Mesenchymal stem cell (in vitro differentiated cells and primary cell): ENCODE data around the gene C2orf81.

Experiments
- DNase-seq: peaks from one replicate; pipeline ENCODE4 v3.0.0-alpha.2; 2013
- H2AFZ ChIP-seq: one replicate; pipeline ENCODE4 v1.6.1; 2013; ENCODE audit warnings: low read depth, mild to moderate bottlenecking, control low read depth, inconsistent platforms, low read length, moderate library complexity
- H2AK5ac ChIP-seq: 2 replicates; pipeline ENCODE4 v1.6.1; 2013; ENCODE audit warnings: low read length, moderate library complexity, mild to moderate bottlenecking, inconsistent platforms; ENCODE audit not compliant: severe bottlenecking
- H2BK120ac ChIP-seq: one replicate; pipeline ENCODE4 v1.6.1; 2013; ENCODE audit warnings: low read depth, mild to moderate bottlenecking, inconsistent platforms, low read length, moderate library complexity
- H2BK12ac ChIP-seq, 2 experiments: one replicate each; pipeline ENCODE4 v1.6.1; 2013; ENCODE audit warnings: inconsistent platforms in 2 of 2, low read length in 2 of 2, mild to moderate bottlenecking in 2 of 2, moderate library complexity in 2 of 2, control low read depth in 1 of 2
- H2BK15ac ChIP-seq: one replicate; pipeline ENCODE4 v1.6.1; 2013; ENCODE audit warnings: mild to moderate bottlenecking, low read depth, inconsistent platforms; ENCODE audit not compliant: poor library complexity, severe bottlenecking
- H2BK5ac ChIP-seq: 2 replicates; pipeline ENCODE4 v1.6.1; 2013; ENCODE audit warnings: low read depth, mild to moderate bottlenecking, low read length, control low read depth, inconsistent platforms; ENCODE audit not compliant: poor library complexity, severe bottlenecking
- H3K14ac ChIP-seq, 2 experiments: one replicate each; pipeline ENCODE4 v1.6.1; 2013; ENCODE audit warnings: inconsistent platforms in 2 of 2, low read length in 2 of 2, control low read depth in 1 of 2, mild to moderate bottlenecking in 1 of 2, moderate library complexity in 1 of 2
- H3K18ac ChIP-seq, 2 experiments: one replicate each; pipeline ENCODE4 v1.6.1; 2013; ENCODE audit warnings: inconsistent platforms in 2 of 2, low read length in 2 of 2, control low read depth in 1 of 2, low read depth in 1 of 2, mild to moderate bottlenecking in 1 of 2
- H3K23ac ChIP-seq, 2 experiments: one replicate each; pipeline ENCODE4 v1.6.1; 2013; ENCODE audit warnings: inconsistent platforms in 2 of 2, low read length in 2 of 2, mild to moderate bottlenecking in 2 of 2, moderate library complexity in 2 of 2, control low read depth in 1 of 2
- H3K27ac ChIP-seq: 2 replicates; pipeline ENCODE4 v1.5.1; 2013; ENCODE audit warnings: mild to moderate bottlenecking, moderate library complexity, low read length, control low read depth, inconsistent platforms; ENCODE audit not compliant: poor library complexity, severe bottlenecking
- H3K27me3 ChIP-seq, 2 experiments: 2 replicates each; pipeline versions ENCODE4 v1.6.1 to v1.7.0; 2013; ENCODE audit warnings: low read length in 2 of 2, mild to moderate bottlenecking in 2 of 2, moderate library complexity in 2 of 2, control low read depth in 1 of 2, inconsistent platforms in 1 of 2; ENCODE audit not compliant: control insufficient read depth in 1 of 2, insufficient read depth in 1 of 2
- H3K36me3 ChIP-seq, 2 experiments: 2 replicates each; pipeline versions ENCODE4 v1.6.1 to v1.7.0; 2013; ENCODE audit warnings: low read length in 2 of 2, control low read depth in 1 of 2, inconsistent platforms in 1 of 2, low read depth in 1 of 2, mild to moderate bottlenecking in 1 of 2; ENCODE audit not compliant: insufficient read depth in 2 of 2, control insufficient read depth in 1 of 2
- H3K4ac ChIP-seq, 2 experiments: one replicate each; pipeline ENCODE4 v1.6.1; 2013; ENCODE audit warnings: inconsistent platforms in 2 of 2, low read length in 2 of 2, mild to moderate bottlenecking in 2 of 2, moderate library complexity in 2 of 2, control low read depth in 1 of 2, low read depth in 1 of 2
- H3K4me1 ChIP-seq: 2 replicates; pipeline ENCODE4 v1.6.1; 2013; ENCODE audit warnings: low read depth, low read length, control low read depth; ENCODE audit not compliant: control insufficient read depth, insufficient read depth
- H3K4me2 ChIP-seq: 2 replicates; pipeline ENCODE4 v1.6.1; 2013; ENCODE audit warnings: low read length, mild to moderate bottlenecking, inconsistent platforms; ENCODE audit not compliant: poor library complexity, severe bottlenecking
- H3K4me3 ChIP-seq, 2 experiments: 2 replicates each; pipeline versions ENCODE4 v1.5.1 to v1.7.0; 2013; ENCODE audit warnings: low read length in 2 of 2, mild to moderate bottlenecking in 2 of 2, control low read depth in 1 of 2, low read depth in 1 of 2; ENCODE audit not compliant: insufficient read depth in 1 of 2
- H3K79me1 ChIP-seq: replicated peaks from 2 replicates; pipeline ENCODE4 v1.6.1; 2013; ENCODE audit warnings: mild to moderate bottlenecking, control low read depth, low read length, inconsistent platforms; ENCODE audit not compliant: poor library complexity, severe bottlenecking
- H3K9ac ChIP-seq: 2 replicates; pipeline ENCODE4 v1.7.0; 2013; ENCODE audit warnings: mild to moderate bottlenecking, low read length, moderate library complexity
- H3K9me3 ChIP-seq: 2 replicates; pipeline ENCODE4 v1.7.0; 2013; ENCODE audit warnings: mild to moderate bottlenecking, low read length; ENCODE audit not compliant: control insufficient read depth
- H4K8ac ChIP-seq: one replicate; pipeline ENCODE4 v1.6.1; 2013; ENCODE audit warnings: inconsistent platforms, mild to moderate bottlenecking, low read length, moderate library complexity
- H4K91ac ChIP-seq: one replicate; pipeline ENCODE4 v1.6.1; 2013; ENCODE audit warnings: mild to moderate bottlenecking, low read length, inconsistent platforms
- WGBS: methylation state at CpG from one replicate; pipeline ENCODE4 v1.1.7; 2013; ENCODE audit warnings: mixed read lengths; 5-methylcytosine and 5-hydroxymethylcytosine counted together

Gene C2orf81

GRCh38 chr2:74414441-74414840 lies 7.0 kb downstream of the C2orf81 start:
- 84% methylated on average over 19 of the region's 19 CpGs for WGBS
- Histone ChIP-seq H3K4me3 (peak overlapping the region in 1 of 2 experiments; percentile 83), H3K9me3 (no peaks in the 10 kb centered on the region)

GRCh38 chr2:74413001-74413698 lies 8.3 kb downstream of the C2orf81 start:
- WGBS, result 85% methylated on average over 8 of the region's 8 CpGs
- H3K14ac ChIP-seq, result no peak overlapping the region

More at GRCh38 chr2:74414441-74414840, 7.0 kb downstream of the C2orf81 start:
- no peaks in the 10 kb centered on the region for H3K27me3 ChIP-seq
- H2AK5ac ChIP-seq, result no peak overlapping the region
- H3K4me1 ChIP-seq, result peaks cover 2% of the 10 kb centered on the region
- H4K91ac ChIP-seq, result no peak overlapping the region
- peaks cover 0 to 4% of the 10 kb centered on the region in 2 experiments for H3K36me3 ChIP-seq
- no peak overlapping the region for H3K27ac ChIP-seq
- no peak overlapping the region for H2BK120ac ChIP-seq
- peak overlapping the region; percentile 90 for H3K9ac ChIP-seq
- H3K23ac ChIP-seq, result no peak overlapping the region
- no peaks in the 10 kb centered on the region for H3K79me1 ChIP-seq
- no peak for DNase-seq
- no peak overlapping the region for H2BK12ac ChIP-seq
- H3K4ac ChIP-seq, result no peak overlapping the region
- H4K8ac ChIP-seq, result no peak overlapping the region
- H3K18ac ChIP-seq, result no peak overlapping the region
- no peak overlapping the region for H2BK15ac ChIP-seq
- no peak overlapping the region for H2AFZ ChIP-seq
- H3K4me2 ChIP-seq, result no peak overlapping the region
- H2BK5ac ChIP-seq, result no peak overlapping the region
- no peak overlapping the region for H3K14ac ChIP-seq

GRCh38 chr2:74407682-74408081 lies 13.7 kb downstream of the C2orf81 start:
- Histone ChIP-seq H3K4me3 (no peak overlapping the region), H2AFZ (no peak overlapping the region), H2BK120ac (no peak overlapping the region), H3K14ac (no peak overlapping the region), H3K79me1 (no peaks in the 10 kb centered on the region), H2BK5ac (no peak overlapping the region), H3K18ac (no peak overlapping the region), H2AK5ac (no peak overlapping the region), H3K23ac (no peak overlapping the region), H3K9ac (no peak overlapping the region), H4K8ac (no peak overlapping the region), H3K4me1 (peaks cover 2% of the 10 kb centered on the region), H2BK15ac (no peak overlapping the region), H3K27me3 (no peaks in the 10 kb centered on the region), H3K36me3 (no peaks in the 10 kb centered on the region), H3K4me2 (no peak overlapping the region), H2BK12ac (no peak overlapping the region), H3K9me3 (no peaks in the 10 kb centered on the region), H3K4ac (no peak overlapping the region), H4K91ac (no peak overlapping the region), H3K27ac (no peak overlapping the region)
- WGBS, result 67% methylated on average over 4 of the region's 5 CpGs
- DNase-seq, result no peak

More at GRCh38 chr2:74413001-74413698, 8.3 kb downstream of the C2orf81 start:
- H2BK5ac ChIP-seq, result no peak overlapping the region
- H3K4me2 ChIP-seq, result no peak overlapping the region
- no peak overlapping the region for H3K9ac ChIP-seq
- H3K36me3 ChIP-seq, result peaks cover 0 to 4% of the 10 kb centered on the region in 2 experiments
- H3K27ac ChIP-seq, result no peak overlapping the region
- H3K9me3 ChIP-seq, result no peaks in the 10 kb centered on the region
- no peak overlapping the region for H3K23ac ChIP-seq
- H2AK5ac ChIP-seq, result no peak overlapping the region
- no peaks in the 10 kb centered on the region for H3K79me1 ChIP-seq
- no peaks in the 10 kb centered on the region for H3K27me3 ChIP-seq
- H2AFZ ChIP-seq, result no peak overlapping the region
- no peak overlapping the region for H4K8ac ChIP-seq
- peak overlapping the region; percentile 5 for H4K91ac ChIP-seq
- H3K18ac ChIP-seq, result no peak overlapping the region
- H2BK120ac ChIP-seq, result no peak overlapping the region
- DNase-seq, result no peak
- H2BK15ac ChIP-seq, result no peak overlapping the region
- H3K4me3 ChIP-seq, result no peak overlapping the region
- H3K4ac ChIP-seq, result no peak overlapping the region
- no peaks in the 10 kb centered on the region for H3K4me1 ChIP-seq
- H2BK12ac ChIP-seq, result no peak overlapping the region

GRCh38 chr2:74406035-74406434 lies 15.4 kb downstream of the C2orf81 start:
- Histone ChIP-seq H2AK5ac (no peak overlapping the region), H3K27ac (no peak overlapping the region), H3K9ac (no peak overlapping the region), H3K4me1 (peaks cover 2% of the 10 kb centered on the region), H4K91ac (no peak overlapping the region), H3K4me3 (no peak overlapping the region), H2BK12ac (no peak overlapping the region), H3K18ac (no peak overlapping the region), H3K79me1 (no peaks in the 10 kb centered on the region), H2BK120ac (no peak overlapping the region), H2BK5ac (no peak overlapping the region), H3K14ac (no peak overlapping the region), H3K23ac (no peak overlapping the region), H3K9me3 (no peaks in the 10 kb centered on the region), H3K4ac (no peak overlapping the region), H2AFZ (no peak overlapping the region), H4K8ac (no peak overlapping the region), H3K36me3 (no peaks in the 10 kb centered on the region), H2BK15ac (no peak overlapping the region), H3K27me3 (no peaks in the 10 kb centered on the region), H3K4me2 (no peak overlapping the region)
- DNase-seq, result no peak
